B cell (primary cell): Measurements from ENCODE around the gene B4GALT3. TPM values are rescaled to one million over a fixed set of nuclear protein-coding genes. Genes with fewer than 3 reads are reported as not detected.

Source experiments
- ATAC-seq: fragments of 200-7000 bp; cut with Tn5 transposase; one replicate; pipeline ENCODE4 v1.10.0; 2021; ENCODE audit warnings: low read depth, mild to moderate bottlenecking, moderate number of reproducible peaks, moderate library complexity
- CTCF ChIA-PET: fragments of 350-600 bp; sonication (Branson Sonifier 250); formaldehyde crosslinking; loops from one replicate; lab custom pipeline; 2021; ENCODE audit warnings: antibody characterized with exemption, inconsistent platforms; lab: Charles Lee
- POLR2A ChIA-PET: fragments of 350-600 bp; sonication (Branson Sonifier 250); formaldehyde crosslinking; loops from one replicate; lab custom pipeline; 2021; ENCODE audit warnings: antibody characterized with exemption; lab: Charles Lee
- DNase-seq: peaks from one replicate; pipeline ENCODE4 v3.0.0; 2013
- H2AFZ ChIP-seq: 2 replicates; pipeline ENCODE4 v1.6.1; 2012; ENCODE audit warnings: mild to moderate bottlenecking, low read depth, low read length; ENCODE audit not compliant: insufficient read depth, poor library complexity, severe bottlenecking
- H3K27ac ChIP-seq, 2 donors: 1 replicate in 1 of 2; 2 replicates in 1 of 2; pipeline ENCODE4 v1.5.1; 2012 to 2013; ENCODE audit warnings: low read length in 2 of 2, mild to moderate bottlenecking in 2 of 2, moderate library complexity in 1 of 2
- H3K27me3 ChIP-seq, 4 experiments: fragments of 200-600 bp in 1 of 4; sonication (generic) in 1 of 4; replicated peaks in 1 of 4; 1 replicate in 2 of 4; 2 replicates in 2 of 4; pipeline versions ENCODE4 v1.6.1 to v1.7.0; 2013 to 2016; ENCODE audit warnings: low read length in 3 of 4, mild to moderate bottlenecking in 2 of 4, mixed read lengths in 1 of 4, moderate library complexity in 1 of 4; ENCODE audit not compliant: insufficient read depth in 4 of 4, control insufficient read depth in 3 of 4; ENCODE audit errors: control extremely low read depth in 1 of 4
- H3K36me3 ChIP-seq, 2 experiments: replicated peaks in 1 of 2; 1 replicate in 1 of 2; 2 replicates in 1 of 2; pipeline versions ENCODE4 v1.6.1 to v1.7.1; 2013; ENCODE audit warnings: low read length in 1 of 2; ENCODE audit not compliant: insufficient read depth in 2 of 2, control insufficient read depth in 1 of 2; ENCODE audit errors: control extremely low read depth in 1 of 2, extremely low read depth in 1 of 2
- H3K4me1 ChIP-seq, 2 donors: fragments of 200-600 bp in 1 of 2; sonication (generic) in 1 of 2; 1 replicate in 1 of 2; 2 replicates in 1 of 2; pipeline versions ENCODE4 v1.5.1 to v1.6.1; 2013 to 2017; ENCODE audit warnings: low read length in 2 of 2; ENCODE audit not compliant: control insufficient read depth in 2 of 2, insufficient read depth in 2 of 2
- H3K4me2 ChIP-seq: replicated peaks from 2 replicates; pipeline ENCODE3; 2012; ENCODE audit warnings: mild to moderate bottlenecking, low read depth, low read length; ENCODE audit not compliant: poor library complexity, severe bottlenecking
- H3K4me3 ChIP-seq, 5 experiments: fragments of 200-600 bp in 1 of 5; sonication (generic) in 1 of 5; 1 replicate in 3 of 5; 2 replicates in 2 of 5; pipeline versions ENCODE4 v1.5.1 to v1.7.0; 2011 to 2016; ENCODE audit warnings: low read length in 4 of 5, mild to moderate bottlenecking in 4 of 5, low read depth in 2 of 5, control low read depth in 1 of 5, moderate library complexity in 1 of 5; ENCODE audit not compliant: insufficient read depth in 1 of 5; ENCODE audit errors: control extremely low read depth in 1 of 5, extremely low read depth in 1 of 5
- H3K79me2 ChIP-seq: fragments of 200-600 bp; sonication (generic); one replicate; pipeline ENCODE4 v1.6.0; 2016; ENCODE audit warnings: low read length; ENCODE audit not compliant: control insufficient read depth, insufficient read depth
- H3K9ac ChIP-seq: fragments of 200-600 bp; sonication (generic); 2 replicates; pipeline ENCODE4 v1.6.1; 2017; ENCODE audit warnings: mild to moderate bottlenecking, low read length, moderate library complexity
- H3K9me3 ChIP-seq, 3 donors: one replicate each; pipeline versions ENCODE4 v1.6.1 to v1.7.1; 2013; ENCODE audit warnings: low read length in 2 of 3; ENCODE audit not compliant: control insufficient read depth in 2 of 3, insufficient read depth in 1 of 3; ENCODE audit errors: control extremely low read depth in 1 of 3
- H4K20me1 ChIP-seq: 2 replicates; pipeline ENCODE4 v1.6.0; 2012; ENCODE audit warnings: mild to moderate bottlenecking, low read length; ENCODE audit not compliant: insufficient read depth, control insufficient read depth, poor library complexity, severe bottlenecking
- H3K27ac Mint-ChIP-seq: one replicate; pipeline ENCODE4 v1.8.0; 2021; ENCODE audit warnings: mixed read lengths
- H3K27me3 Mint-ChIP-seq: one replicate; pipeline ENCODE4 v1.8.0; 2021; ENCODE audit warnings: mixed read lengths
- H3K4me1 Mint-ChIP-seq: one replicate; pipeline ENCODE4 v1.8.0; 2021; ENCODE audit warnings: mixed read lengths
- H3K4me3 Mint-ChIP-seq: one replicate; pipeline ENCODE4 v1.8.0; 2021; ENCODE audit warnings: mixed read lengths
- H3K9me3 Mint-ChIP-seq: one replicate; pipeline ENCODE4 v1.8.0; 2022; ENCODE audit warnings: mixed read lengths; ENCODE audit not compliant: insufficient read depth
- EZH2 ChIP-seq: IDR thresholded peaks from 2 replicates; pipeline ENCODE4 v1.6.1; 2012; ENCODE audit warnings: borderline replicate concordance, low read depth, mild to moderate bottlenecking, moderate library complexity, low read length; ENCODE audit not compliant: insufficient read depth, poor library complexity, severe bottlenecking
- WGBS: methylation state at CpG from one replicate; pipeline ENCODE4 v1.1.5; 2013; ENCODE audit warnings: missing lambda C conversion rate; ENCODE audit not compliant: insufficient coverage; 5-methylcytosine and 5-hydroxymethylcytosine counted together
- intact Hi-C: fragments of 100-400 bp; cut with micrococcal nuclease; formaldehyde crosslinking; loops from one replicate; pipeline ENCODE4 v1.10.0; 2022
- polyA plus RNA-seq: library from polyadenylated mRNA; depleted of rRNA; stranded (reverse); fragments of >200 nt; gene quantifications from 2 replicates; pipeline ENCODE4 v1.2.3, GENCODE V29; 2012
- total RNA-seq, 2 donors: library from RNA; stranded (reverse); fragments of 120-200 nt in 1 of 2; gene quantifications; 1 replicate in 1 of 2; 2 replicates in 1 of 2; pipeline versions ENCODE4 v1.2.3 to v1.2.4, GENCODE V29; 2013 to 2022
- TF ChIP-seq, protein P1 (sequence below): fragments of 200-600 bp; IDR thresholded peaks from one replicate; pipeline ENCODE4 v1.8.0; 2022; ENCODE audit warnings: antibody characterized with exemption, mild to moderate bottlenecking

Gene B4GALT3
- total and polyA plus RNA-seq, 2 donors (not counting 1 experiment from before 2014, with no cell fraction given), result 37.6 to 59.6 TPM

- POLR2A ChIA-PET, result no interaction called here
- Mint-ChIP-seq H3K9me3 (no peaks in the 10 kb centered on the region), H3K27ac (no peak overlapping the region), H3K4me1 (peaks cover 42% of the 10 kb centered on the region), H3K27me3 (no peaks in the 10 kb centered on the region), H3K4me3 (no peak overlapping the region)
- TF ChIP-seq, protein P1, sequence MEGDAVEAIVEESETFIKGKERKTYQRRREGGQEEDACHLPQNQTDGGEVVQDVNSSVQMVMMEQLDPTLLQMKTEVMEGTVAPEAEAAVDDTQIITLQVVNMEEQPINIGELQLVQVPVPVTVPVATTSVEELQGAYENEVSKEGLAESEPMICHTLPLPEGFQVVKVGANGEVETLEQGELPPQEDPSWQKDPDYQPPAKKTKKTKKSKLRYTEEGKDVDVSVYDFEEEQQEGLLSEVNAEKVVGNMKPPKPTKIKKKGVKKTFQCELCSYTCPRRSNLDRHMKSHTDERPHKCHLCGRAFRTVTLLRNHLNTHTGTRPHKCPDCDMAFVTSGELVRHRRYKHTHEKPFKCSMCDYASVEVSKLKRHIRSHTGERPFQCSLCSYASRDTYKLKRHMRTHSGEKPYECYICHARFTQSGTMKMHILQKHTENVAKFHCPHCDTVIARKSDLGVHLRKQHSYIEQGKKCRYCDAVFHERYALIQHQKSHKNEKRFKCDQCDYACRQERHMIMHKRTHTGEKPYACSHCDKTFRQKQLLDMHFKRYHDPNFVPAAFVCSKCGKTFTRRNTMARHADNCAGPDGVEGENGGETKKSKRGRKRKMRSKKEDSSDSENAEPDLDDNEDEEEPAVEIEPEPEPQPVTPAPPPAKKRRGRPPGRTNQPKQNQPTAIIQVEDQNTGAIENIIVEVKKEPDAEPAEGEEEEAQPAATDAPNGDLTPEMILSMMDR, result no peak
- no peak for TF ChIP-seq EZH2
- intact Hi-C loops, result no loop called here
- H3K9me3 ChIP-seq, result no peaks in the 10 kb centered on the region
- no peak overlapping the region for H3K9ac ChIP-seq
- no peak overlapping the region for H3K27ac ChIP-seq
- ATAC-seq (no peak), DNase-seq (no peak)
- peaks cover 16 to 22% of the 10 kb centered on the region in 2 donors for H3K4me1 ChIP-seq
- WGBS, result no CpG with 5 or more reads among the region's 1 CpG
- H3K27me3 ChIP-seq, result no peaks in the 10 kb centered on the region
- H4K20me1 ChIP-seq, result peaks cover 14% of the 10 kb centered on the region
- CTCF ChIA-PET, result no interaction called here
- no peak overlapping the region for H3K4me2 ChIP-seq
- peaks cover 34% of the 10 kb centered on the region for H3K79me2 ChIP-seq
- H3K36me3 ChIP-seq, result peaks cover 3 to 66% of the 10 kb centered on the region in 2 experiments
- H3K4me3 ChIP-seq, result no peak overlapping the region
- H2AFZ ChIP-seq, result no peak overlapping the region
These were observed 5.0 kb downstream of the B4GALT3 start for GRCh38 chr1:161172349-161172748.

GRCh38 chr1:161171696-161172095, 5.6 kb downstream of the B4GALT3 start:
- H3K4me1 ChIP-seq, result peaks cover 21 to 26% of the 10 kb centered on the region in 2 donors
- no peaks in the 10 kb centered on the region for H3K9me3 Mint-ChIP-seq
- peaks cover 12% of the 10 kb centered on the region for H4K20me1 ChIP-seq
- H3K27me3 Mint-ChIP-seq, result no peaks in the 10 kb centered on the region
- H3K9me3 ChIP-seq, result no peaks in the 10 kb centered on the region
- CTCF ChIA-PET, result interaction anchor here (0.5 to 1.2 kb wide), 2 partner anchors 11 to 19 kb away, joined by 5 read pairs; no protein-coding TSS in a partner anchor
- no peak overlapping the region for H3K9ac ChIP-seq
- H3K27me3 ChIP-seq, result no peaks in the 10 kb centered on the region
- H3K27ac ChIP-seq, result no peak overlapping the region
- no peak for TF ChIP-seq EZH2
- TF ChIP-seq, protein P1, result no peak
- POLR2A ChIA-PET, result no interaction called here
- peaks cover 42% of the 10 kb centered on the region for H3K4me1 Mint-ChIP-seq
- H3K79me2 ChIP-seq, result peaks cover 35% of the 10 kb centered on the region
- 90% methylated on average over 11 of the region's 12 CpGs for WGBS
- no peak overlapping the region for H3K4me3 ChIP-seq
- H2AFZ ChIP-seq, result no peak overlapping the region
- intact Hi-C loops, result no loop called here
- DNase-seq (no peak), ATAC-seq (no peak)
- H3K4me2 ChIP-seq, result no peak overlapping the region
- H3K36me3 ChIP-seq, result peaks cover 3 to 66% of the 10 kb centered on the region in 2 experiments
- H3K4me3 Mint-ChIP-seq, result no peak overlapping the region
- no peak overlapping the region for H3K27ac Mint-ChIP-seq
